Esophagus squamous epithelium (tissue), 4 donors: Measurements from ENCODE around the gene NPRL2.

Experiments used
- CTCF ChIP-seq, 6 experiments: fragments of 450-650 bp in 4 of 6; fragments of 200-600 bp in 2 of 6; sonication (generic) in 2 of 6; IDR thresholded peaks; one replicate each; pipeline ENCODE4 v1.5.1; 2016 to 2019; ENCODE audit warnings: antibody characterized with exemption in 6 of 6, mild to moderate bottlenecking in 4 of 6, moderate library complexity in 4 of 6
- POLR2A ChIP-seq, 4 donors: fragments of 450-650 bp; IDR thresholded peaks; one replicate each; pipeline ENCODE4 v1.6.1; 2017; ENCODE audit warnings: antibody characterized with exemption in 4 of 4, mild to moderate bottlenecking in 4 of 4, moderate library complexity in 3 of 4

- TF ChIP-seq POLR2A (IDR thresholded peaks at IDR 0.05): no peak
- TF ChIP-seq CTCF (IDR thresholded peaks at IDR 0.05): no peak
These were observed 42.5 kb upstream of the NPRL2 start for GRCh38 chr3:50393061-50393460.
